Uterus (tissue), 2 donors: ENCODE data around the gene RBBP8.

Experiments
- CTCF ChIP-seq, 4 experiments: fragments of 200-600 bp in 2 of 4; fragments of 450-650 bp in 2 of 4; sonication (generic) in 2 of 4; IDR thresholded peaks; one replicate each; pipeline ENCODE4 v1.5.1; 2016 to 2019; ENCODE audit warnings: antibody characterized with exemption in 4 of 4, mild to moderate bottlenecking in 2 of 4, moderate library complexity in 1 of 4
- POLR2A ChIP-seq, 2 donors: fragments of 450-650 bp; IDR thresholded peaks; one replicate each; pipeline ENCODE4 v1.6.1; 2016; ENCODE audit warnings: antibody characterized with exemption in 2 of 2, mild to moderate bottlenecking in 1 of 2, moderate library complexity in 1 of 2

DNA sequence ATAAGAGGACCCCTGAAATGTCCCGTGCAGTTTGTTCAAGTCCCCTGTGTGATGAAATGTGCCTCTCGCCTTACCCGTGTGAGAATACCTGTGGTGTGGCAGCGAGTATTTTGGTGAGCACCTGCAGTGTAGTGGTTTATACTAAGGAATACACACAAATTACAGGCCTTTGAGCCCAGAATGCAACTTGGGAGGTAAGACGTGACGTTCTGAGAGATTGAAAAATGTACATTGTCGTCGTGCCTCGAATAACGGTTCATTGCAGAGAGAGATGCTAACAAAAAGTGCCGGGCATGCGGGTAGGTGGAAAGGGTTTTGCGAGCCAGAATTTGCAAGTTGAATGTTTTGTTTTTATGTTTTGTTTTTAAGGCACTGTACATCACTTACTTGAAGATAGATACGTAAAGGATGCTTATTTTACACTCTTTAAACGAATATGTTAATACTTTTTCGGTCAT is 867 bp downstream of the RBBP8 start:
- TF ChIP-seq POLR2A (IDR thresholded peaks at IDR 0.05), result no peak
- no peak for TF ChIP-seq CTCF (IDR thresholded peaks at IDR 0.05)
